AG04450 (cell line): Measurements from ENCODE around the gene CCSER1. TPM values are rescaled to one million over a fixed set of nuclear protein-coding genes. Genes with fewer than 3 reads are reported as not detected.

ENCODE experiments used
- CTCF ChIA-PET: fragments of 300-600, 350-600 bp; formaldehyde crosslinking; extraction: SDS; loops from one replicate; lab custom pipeline; 2022; ENCODE audit warnings: antibody characterized with exemption, inconsistent platforms; lab: Charles Lee
- POLR2A ChIA-PET: fragments of 350-600 bp; formaldehyde crosslinking; extraction: SDS; loops from one replicate; lab custom pipeline; 2021; ENCODE audit warnings: antibody characterized with exemption, inconsistent platforms; lab: Yijun Ruan, JAX
- DNase-seq: peaks from one replicate; pipeline ENCODE4 v3.0.0-alpha.2; 2011; ENCODE audit warnings: low read depth, low spot score
- H3K27ac ChIP-seq: one replicate; pipeline ENCODE4 v1.5.1; 2012; ENCODE audit warnings: low read depth, low read length, control low read depth
- H3K27me3 ChIP-seq: one replicate; pipeline ENCODE4 v1.6.0; 2012; ENCODE audit warnings: low read length; ENCODE audit not compliant: control insufficient read depth, insufficient read depth
- H3K4me3 ChIP-seq: 2 replicates; pipeline ENCODE4 v1.5.1; 2011; ENCODE audit warnings: mild to moderate bottlenecking, low read depth, low read length, control low read depth
- H3K9me3 ChIP-seq: 2 replicates; pipeline ENCODE4 v1.5.1; 2012; ENCODE audit warnings: low read length; ENCODE audit not compliant: control insufficient read depth, insufficient read depth
- polyA plus RNA-seq: library from polyadenylated mRNA; depleted of rRNA; stranded (reverse); fragments of >200 nt; gene quantifications from 2 replicates; pipeline ENCODE4 v1.2.3, GENCODE V29; 2011
- TF ChIP-seq, protein P1 (sequence below): IDR thresholded peaks from 2 replicates; pipeline ENCODE4 v1.5.1; 2011; ENCODE audit warnings: low read depth, low read length, control low read depth, inconsistent platforms

CCSER1 gene
- polyA plus RNA-seq, 1 experiment = not detected

DNA sequence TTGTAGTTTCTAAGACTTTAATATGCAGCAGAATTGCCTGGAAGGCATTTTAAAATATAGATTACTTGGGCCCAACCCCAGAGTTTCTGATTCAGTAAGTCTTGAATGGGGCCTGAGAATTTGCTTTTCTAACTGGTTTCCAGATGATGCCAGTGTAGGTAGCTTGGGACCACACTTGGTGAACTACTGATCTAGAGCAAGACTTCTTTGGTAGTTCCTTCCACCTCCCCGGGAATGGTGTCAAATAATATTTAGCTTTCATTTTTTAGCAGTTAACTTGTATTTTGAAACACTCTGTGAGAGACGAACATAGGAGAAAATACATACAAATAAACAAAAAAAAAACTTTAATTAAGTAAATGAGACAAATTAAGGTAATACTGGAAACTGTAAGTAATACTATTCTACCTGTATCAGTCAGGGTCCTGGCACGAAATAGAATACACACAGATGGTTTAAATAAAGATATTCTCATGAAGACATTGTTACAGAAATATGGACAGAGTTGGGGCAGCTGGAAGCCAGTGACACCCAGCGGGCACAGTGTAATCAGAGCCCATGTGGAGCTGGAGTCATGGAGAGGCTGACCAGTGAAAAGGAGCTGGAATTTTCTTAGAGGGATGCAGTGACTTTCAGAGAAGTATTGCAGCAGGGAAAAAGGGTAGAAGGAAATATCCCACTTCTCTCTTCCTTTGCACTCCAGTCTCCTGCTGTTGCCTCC lies 905.7 kb downstream of the CCSER1 start:
- TF ChIP-seq, protein P1, sequence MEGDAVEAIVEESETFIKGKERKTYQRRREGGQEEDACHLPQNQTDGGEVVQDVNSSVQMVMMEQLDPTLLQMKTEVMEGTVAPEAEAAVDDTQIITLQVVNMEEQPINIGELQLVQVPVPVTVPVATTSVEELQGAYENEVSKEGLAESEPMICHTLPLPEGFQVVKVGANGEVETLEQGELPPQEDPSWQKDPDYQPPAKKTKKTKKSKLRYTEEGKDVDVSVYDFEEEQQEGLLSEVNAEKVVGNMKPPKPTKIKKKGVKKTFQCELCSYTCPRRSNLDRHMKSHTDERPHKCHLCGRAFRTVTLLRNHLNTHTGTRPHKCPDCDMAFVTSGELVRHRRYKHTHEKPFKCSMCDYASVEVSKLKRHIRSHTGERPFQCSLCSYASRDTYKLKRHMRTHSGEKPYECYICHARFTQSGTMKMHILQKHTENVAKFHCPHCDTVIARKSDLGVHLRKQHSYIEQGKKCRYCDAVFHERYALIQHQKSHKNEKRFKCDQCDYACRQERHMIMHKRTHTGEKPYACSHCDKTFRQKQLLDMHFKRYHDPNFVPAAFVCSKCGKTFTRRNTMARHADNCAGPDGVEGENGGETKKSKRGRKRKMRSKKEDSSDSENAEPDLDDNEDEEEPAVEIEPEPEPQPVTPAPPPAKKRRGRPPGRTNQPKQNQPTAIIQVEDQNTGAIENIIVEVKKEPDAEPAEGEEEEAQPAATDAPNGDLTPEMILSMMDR = no peak
- Histone ChIP-seq H3K9me3 (no peaks in the 10 kb centered on the region), H3K27me3 (no peaks in the 10 kb centered on the region), H3K4me3 (no peak overlapping the region), H3K27ac (no peak overlapping the region)
- DNase-seq = no peak
- POLR2A ChIA-PET = no interaction called here
- CTCF ChIA-PET = no interaction called here

DNA sequence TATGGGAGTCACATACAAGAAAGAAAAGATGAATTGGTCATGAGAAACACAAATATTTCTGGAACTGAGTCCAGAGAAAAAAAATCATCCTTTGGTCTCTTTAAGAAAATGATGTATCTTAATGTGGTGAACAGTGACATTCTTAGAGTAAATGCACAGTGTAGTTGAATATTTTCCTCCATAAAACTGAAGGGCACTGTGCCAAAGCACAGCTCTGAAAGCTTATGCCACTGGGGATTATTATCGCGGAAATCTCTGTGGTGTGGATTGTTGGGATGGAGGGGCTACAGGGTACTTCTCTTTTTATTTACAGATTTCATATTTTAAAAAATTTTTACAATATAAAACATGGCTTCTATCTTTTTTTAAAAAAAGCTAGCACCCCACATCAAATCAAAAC lies 908.1 kb downstream of the CCSER1 start:
- TF ChIP-seq, protein P1 = no peak
- no peak overlapping the region for H3K4me3 ChIP-seq
- ChIA-PET CTCF (no interaction called here), POLR2A (no interaction called here)
- no peaks in the 10 kb centered on the region for H3K9me3 ChIP-seq
- H3K27me3 ChIP-seq = no peaks in the 10 kb centered on the region
- H3K27ac ChIP-seq = no peak overlapping the region
- no peak for DNase-seq

DNA sequence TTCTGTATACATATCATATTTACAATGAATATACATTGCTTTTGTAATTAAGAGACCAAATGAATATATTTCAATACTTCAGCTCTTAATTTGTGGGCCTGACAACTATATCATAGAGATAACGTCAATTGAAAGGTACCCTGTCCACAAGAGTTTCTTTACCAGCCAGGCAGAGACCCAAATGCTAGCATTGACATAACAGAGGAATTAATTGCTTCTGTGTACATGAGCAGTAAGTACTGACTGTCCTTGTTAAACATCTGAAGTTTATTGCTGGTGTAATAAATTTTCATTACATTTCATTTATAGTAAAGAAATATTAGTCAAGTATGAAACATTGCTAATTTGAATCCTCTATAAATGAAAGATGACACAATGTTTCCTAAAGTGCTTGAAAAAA lies 910.8 kb downstream of the CCSER1 start:
- POLR2A ChIA-PET = no interaction called here

DNA sequence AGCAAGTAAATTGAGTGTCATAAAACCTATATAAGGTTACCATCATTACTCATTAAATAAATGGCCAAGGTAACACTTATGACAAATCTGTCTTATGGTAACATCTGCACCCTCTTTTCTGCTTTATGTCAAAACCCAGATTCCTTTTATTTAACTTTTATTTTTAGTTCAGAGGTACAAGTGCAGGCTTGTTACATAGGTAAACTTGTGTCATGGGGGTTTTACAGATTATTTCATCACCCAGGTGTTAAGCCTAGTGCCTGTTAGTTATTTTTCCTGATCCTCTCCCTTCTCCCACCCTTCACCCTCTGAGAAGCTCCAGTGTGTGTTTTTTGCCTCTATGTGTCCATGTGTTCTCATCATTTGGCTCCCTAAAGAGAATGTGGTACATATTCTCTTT lies 930.7 kb downstream of the CCSER1 start:
- Histone ChIP-seq H3K9me3 (no peaks in the 10 kb centered on the region), H3K4me3 (no peak overlapping the region), H3K27me3 (no peaks in the 10 kb centered on the region), H3K27ac (no peak overlapping the region)
- TF ChIP-seq, protein P1 = no peak
- CTCF ChIA-PET = no interaction called here
- POLR2A ChIA-PET = no interaction called here
- DNase-seq = no peak

More for the DNA sequence above, 910.8 kb downstream of the CCSER1 start:
- TF ChIP-seq, protein P1 = no peak
- H3K9me3 ChIP-seq = no peaks in the 10 kb centered on the region
- CTCF ChIA-PET = no interaction called here
- no peak overlapping the region for H3K4me3 ChIP-seq
- no peak for DNase-seq
- H3K27ac ChIP-seq = no peak overlapping the region
- no peaks in the 10 kb centered on the region for H3K27me3 ChIP-seq

DNA sequence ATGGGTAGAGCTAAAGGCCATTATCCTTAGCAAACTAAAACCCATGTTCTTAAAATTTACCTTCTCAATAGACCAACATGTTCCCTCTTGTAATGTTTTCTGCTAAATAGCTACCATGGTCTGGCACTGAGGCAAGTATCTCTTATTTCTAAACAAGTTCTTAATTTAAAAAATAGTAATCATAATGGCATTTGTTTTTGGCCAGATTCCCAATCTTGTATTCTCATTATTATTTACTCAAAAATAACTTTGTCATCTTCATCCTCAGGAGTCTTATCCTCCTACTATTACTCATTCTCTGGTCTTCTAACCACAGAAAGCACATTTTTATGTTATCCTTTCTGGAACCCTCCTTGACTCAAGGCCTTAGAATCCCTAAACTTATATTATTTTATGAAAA lies 931.2 kb downstream of the CCSER1 start:
- CTCF ChIA-PET = no interaction called here
- H3K4me3 ChIP-seq = no peak overlapping the region
- no peak overlapping the region for H3K27ac ChIP-seq
- no peaks in the 10 kb centered on the region for H3K9me3 ChIP-seq
- no peak for DNase-seq
- POLR2A ChIA-PET = no interaction called here
- TF ChIP-seq, protein P1 = no peak
- H3K27me3 ChIP-seq = no peaks in the 10 kb centered on the region
